SK-N-SH treated with all-trans-retinoic acid at 6 μM for 48 hours (cell line): ENCODE measurements around the gene DNTT.

Experiments used
- ATAC-seq: fragments of 200-7000 bp; cut with Tn5 transposase; 3 replicates; pipeline ENCODE4 v1.9.1; 2020; ENCODE audit warnings: mild to moderate bottlenecking, moderate library complexity
- BACH2 ChIP-seq: fragments of 250-450 bp; sonication (Bioruptor Pico); IDR thresholded peaks from 2 replicates; pipeline ENCODE4 v1.9.0; 2021; ENCODE audit warnings: mild to moderate bottlenecking, borderline replicate concordance
- CREB5 ChIP-seq: fragments of 250-450 bp; sonication (Bioruptor Pico); IDR thresholded peaks from 2 replicates; pipeline ENCODE4 v1.5.1; 2020; ENCODE audit warnings: low read depth, mild to moderate bottlenecking, moderate library complexity
- CSRNP3 ChIP-seq: fragments of 250-450 bp; sonication (Bioruptor Pico); IDR thresholded peaks from 2 replicates; pipeline ENCODE4 v1.5.1; 2021; ENCODE audit warnings: mild to moderate bottlenecking, moderate library complexity
- GLIS3 ChIP-seq: fragments of 250-450 bp; sonication (Bioruptor Pico); IDR thresholded peaks from 2 replicates; pipeline ENCODE4 v1.5.0; 2020; ENCODE audit warnings: mild to moderate bottlenecking, moderate library complexity
- ISL1 ChIP-seq: fragments of 250-450 bp; sonication (Bioruptor Pico); IDR thresholded peaks from 2 replicates; pipeline ENCODE4 v2.1.2; 2022; ENCODE audit warnings: mild to moderate bottlenecking, moderate library complexity
- OSR1 ChIP-seq: fragments of 250-450 bp; sonication (Bioruptor Pico); IDR thresholded peaks from 2 replicates; pipeline ENCODE4 v1.8.0; 2022; ENCODE audit warnings: moderate library complexity, mild to moderate bottlenecking, inconsistent platforms
- PATZ1 ChIP-seq: fragments of 250-450 bp; sonication (Bioruptor Pico); IDR thresholded peaks from 2 replicates; pipeline ENCODE4 v1.8.0; 2020; ENCODE audit warnings: mild to moderate bottlenecking, moderate library complexity, borderline replicate concordance
- TCF4 ChIP-seq: fragments of 250-450 bp; sonication (Bioruptor Pico); IDR thresholded peaks from 2 replicates; pipeline ENCODE4 v1.8.0; 2021; ENCODE audit warnings: mild to moderate bottlenecking, moderate library complexity, borderline replicate concordance
- TOX ChIP-seq: fragments of 250-450 bp; sonication (Bioruptor Pico); IDR thresholded peaks from 2 replicates; pipeline ENCODE4 v1.8.0; 2021; ENCODE audit warnings: mild to moderate bottlenecking, moderate library complexity, borderline replicate concordance
- ZFP3 ChIP-seq: fragments of 250-450 bp; sonication (Bioruptor Pico); IDR thresholded peaks from 2 replicates; pipeline ENCODE4 v1.5.0; 2020; ENCODE audit warnings: mild to moderate bottlenecking, moderate library complexity
- ZFP30 ChIP-seq: fragments of 450-650 bp; formaldehyde crosslinking; IDR thresholded peaks from 2 replicates; pipeline ENCODE4 v1.5.0; 2022; ENCODE audit warnings: mild to moderate bottlenecking, moderate library complexity
- ZNF70 ChIP-seq: fragments of 450-650 bp; formaldehyde crosslinking; IDR thresholded peaks from 2 replicates; pipeline ENCODE4 v1.5.0; 2020; ENCODE audit warnings: mild to moderate bottlenecking, moderate library complexity
- ZNF8 ChIP-seq: fragments of 450-650 bp; formaldehyde crosslinking; IDR thresholded peaks from 2 replicates; pipeline ENCODE4 v1.5.0; 2020; ENCODE audit warnings: mild to moderate bottlenecking, moderate library complexity

The DNTT gene

GRCh38 chr10:96384506-96384905, 80.3 kb downstream of the DNTT start:
- no peak for TF ChIP-seq CSRNP3 (CRISPR knock-in tag)
- TF ChIP-seq OSR1, result no peak
- TF ChIP-seq ZFP3 (CRISPR knock-in tag), result no peak
- TF ChIP-seq BACH2 (CRISPR knock-in tag), result no peak
- no peak for TF ChIP-seq ZNF8 (CRISPR knock-in tag)
- TF ChIP-seq CREB5, result no peak
- TF ChIP-seq GLIS3, result no peak
- TF ChIP-seq ZFP30 (CRISPR knock-in tag), result no peak
- TF ChIP-seq PATZ1 (CRISPR knock-in tag), result no peak
- no peak for TF ChIP-seq TCF4 (CRISPR knock-in tag)
- no peak for TF ChIP-seq TOX
- TF ChIP-seq ISL1, result no peak
- TF ChIP-seq, all 23 proteins: peak for 0
- ATAC-seq, result no peak

- TF ChIP-seq ZNF70, result no peak
- no peak for TF ChIP-seq ZFP3 (CRISPR knock-in tag)
- no peak for TF ChIP-seq PATZ1 (CRISPR knock-in tag)
- no peak for TF ChIP-seq CREB5
- no peak for TF ChIP-seq TCF4 (CRISPR knock-in tag)
- no peak for TF ChIP-seq ISL1
- TF ChIP-seq, all 23 proteins: peak for 0
- ATAC-seq, result peak; percentile 35; the same call in 2 of the 3 replicates
These were observed 82.9 kb downstream of the DNTT start for GRCh38 chr10:96387161-96387560.

- peak; percentile 66; the same call in 1 of the 2 replicates for TF ChIP-seq TCF4 (CRISPR knock-in tag)
- TF ChIP-seq CSRNP3 (CRISPR knock-in tag), result no peak
- peak; percentile 67 for ATAC-seq
These were observed 83.4 kb downstream of the DNTT start for GRCh38 chr10:96387601-96388000.
